ACHN (cell line): Measurements from ENCODE around the gene TMEM165.

Source experiments
- DNase-seq: peaks from one replicate; pipeline ENCODE4 v3.0.0-alpha.2; 2015
- in situ Hi-C: cut with HindIII; loops from 2 replicates; pipeline ENCODE4 v1.10.0; 2017; ENCODE audit warnings: low sequenced_read_pairs, low pct_ligation_motif_present, low pct_unique_long_range_greater_than_20kb

TMEM165 gene

DNA sequence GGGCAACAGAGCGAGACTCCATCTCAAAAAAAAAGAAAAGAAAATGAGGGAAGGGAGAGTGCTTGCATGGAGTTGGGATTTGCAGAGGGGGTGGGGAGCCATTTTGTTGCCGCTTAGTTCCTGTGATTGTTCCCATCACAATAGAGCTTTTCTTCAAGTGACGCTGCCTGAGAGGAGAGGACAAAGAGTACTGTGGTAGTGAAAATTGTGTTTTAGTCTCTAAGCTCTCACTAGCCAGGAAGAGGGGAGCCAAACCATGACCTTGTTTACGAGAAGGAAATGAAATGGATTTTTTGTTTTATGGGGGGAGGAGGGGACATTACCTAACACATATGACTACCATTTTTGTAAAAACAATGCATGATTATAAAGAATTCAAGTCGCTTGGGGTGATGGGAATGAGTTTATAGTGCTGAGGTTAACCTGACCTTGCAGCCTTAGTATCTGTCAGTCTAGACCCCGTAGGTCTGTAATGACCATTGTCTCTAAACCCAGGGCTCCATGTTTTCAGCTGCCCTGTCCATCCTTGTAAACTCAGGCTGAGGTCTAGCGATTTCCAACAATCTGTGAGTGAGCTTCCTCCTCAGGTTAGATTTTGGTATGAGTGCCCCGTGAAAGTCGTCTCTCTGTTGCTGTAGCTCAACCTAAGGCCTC is 30.9 kb upstream of the TMEM165 start:
- no peak for DNase-seq
- in situ Hi-C loops: no loop called here

DNA sequence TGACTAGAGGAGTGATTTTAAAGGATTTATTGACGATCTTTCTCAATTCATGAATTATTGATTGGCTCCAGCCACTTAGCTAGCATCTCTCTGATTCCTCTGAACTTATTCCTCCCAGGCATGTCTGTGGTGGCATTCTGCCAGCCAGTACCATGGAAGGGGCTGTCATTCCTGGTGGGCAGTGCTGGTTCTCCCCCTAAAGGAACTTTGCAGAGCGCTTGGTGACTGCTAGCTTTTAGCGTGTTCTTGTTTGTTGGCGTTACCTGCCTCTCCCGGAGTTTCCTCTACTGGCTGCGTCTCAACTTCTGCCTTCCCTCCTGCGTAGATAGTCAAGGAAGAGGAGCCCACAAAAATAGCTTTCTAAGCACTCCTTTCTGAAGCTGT is 30.4 kb upstream of the TMEM165 start:
- in situ Hi-C loops: no loop called here
- no peak for DNase-seq

DNA sequence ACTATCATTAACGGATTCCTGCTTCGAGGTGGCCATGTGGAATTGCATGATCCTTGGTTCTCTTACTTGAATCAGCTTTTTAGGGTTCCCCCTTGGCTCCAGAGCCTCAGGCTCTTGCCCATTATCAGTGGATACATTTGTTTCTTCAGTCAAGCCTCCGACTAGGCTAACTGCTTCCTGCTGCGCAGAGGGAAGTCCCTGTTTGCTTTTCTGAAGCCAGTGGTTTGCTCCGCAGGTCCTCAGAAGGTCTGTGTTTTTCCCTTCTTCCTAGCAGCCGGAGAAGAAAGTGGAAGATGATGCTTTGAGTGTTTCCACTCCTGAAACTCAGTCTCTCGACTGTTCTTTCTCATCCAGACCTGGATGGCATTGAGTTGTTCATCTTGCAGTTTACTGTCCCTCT is 29.1 kb upstream of the TMEM165 start:
- in situ Hi-C loops: no loop called here
- DNase-seq: no peak

DNA sequence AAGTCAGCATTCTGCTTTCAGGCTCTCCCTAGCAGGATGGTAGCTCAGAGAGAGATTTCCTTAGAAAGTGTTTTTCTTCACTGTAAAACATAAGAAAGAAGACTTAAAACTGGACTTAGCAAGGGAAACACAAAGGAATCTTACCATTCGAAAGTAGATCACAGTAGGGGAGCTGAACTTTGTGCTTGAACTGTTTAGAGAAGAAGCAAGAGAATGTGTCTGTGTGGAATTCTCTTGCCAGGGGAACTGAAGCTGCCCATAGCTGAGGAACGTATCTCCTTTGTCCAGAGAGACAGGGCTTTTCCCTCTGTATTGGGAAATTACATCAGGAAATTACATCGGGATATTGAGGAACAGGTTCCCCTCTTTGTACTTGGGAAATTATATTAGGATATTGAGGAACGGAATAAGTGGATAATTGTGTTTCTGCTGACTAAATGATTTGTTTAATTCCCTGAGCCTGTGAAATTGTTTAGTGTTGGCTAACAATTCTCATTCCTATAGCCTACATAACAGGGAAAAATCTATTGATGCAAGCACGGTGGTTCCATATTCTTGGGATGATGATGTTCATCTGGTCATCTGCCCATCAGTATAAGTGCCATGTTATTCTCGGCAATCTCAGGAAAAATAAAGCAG is 28.6 kb upstream of the TMEM165 start:
- in situ Hi-C loops: no loop called here
- DNase-seq: no peak

DNA sequence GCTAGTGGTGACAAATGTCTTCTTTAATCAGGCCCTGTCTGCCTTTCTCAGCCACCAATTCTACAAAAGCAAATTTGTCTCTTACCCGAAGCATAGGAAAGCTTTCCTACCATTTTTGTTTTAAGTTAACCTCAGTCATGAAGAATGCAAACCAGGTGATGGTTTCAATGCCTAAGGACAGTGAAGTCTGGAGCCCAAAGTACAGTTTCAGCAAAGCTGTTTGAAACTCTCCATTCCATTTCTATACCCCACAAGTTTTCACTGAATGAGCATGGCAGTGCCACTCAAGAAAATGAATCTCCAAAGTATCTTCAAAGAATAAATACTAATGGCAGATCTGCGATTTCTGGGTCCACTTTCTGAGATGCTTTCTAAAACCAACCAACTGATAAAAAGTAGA is 25.8 kb upstream of the TMEM165 start:
- no peak for DNase-seq
- in situ Hi-C loops: no loop called here

DNA sequence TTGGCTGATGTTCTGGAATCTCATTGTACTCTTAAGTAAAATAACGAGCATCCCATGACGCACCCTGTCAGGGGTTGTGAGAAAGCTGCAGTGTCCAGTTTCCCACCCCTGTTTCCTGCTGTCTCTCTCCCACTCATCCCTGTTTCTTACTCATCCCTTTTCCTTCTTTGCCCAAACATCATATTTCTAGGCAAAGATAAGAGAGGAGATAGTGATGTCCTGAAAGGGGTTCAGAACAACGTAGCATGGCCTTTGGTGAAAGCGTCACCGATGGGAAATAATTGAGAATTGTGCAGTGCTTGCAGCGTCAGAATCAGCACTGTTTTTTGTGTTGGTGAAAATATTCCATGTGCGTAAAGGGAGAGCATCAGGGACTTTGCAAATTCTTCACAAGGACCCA is 23.5 kb upstream of the TMEM165 start:
- DNase-seq: no peak
- in situ Hi-C loops: no loop called here

DNA sequence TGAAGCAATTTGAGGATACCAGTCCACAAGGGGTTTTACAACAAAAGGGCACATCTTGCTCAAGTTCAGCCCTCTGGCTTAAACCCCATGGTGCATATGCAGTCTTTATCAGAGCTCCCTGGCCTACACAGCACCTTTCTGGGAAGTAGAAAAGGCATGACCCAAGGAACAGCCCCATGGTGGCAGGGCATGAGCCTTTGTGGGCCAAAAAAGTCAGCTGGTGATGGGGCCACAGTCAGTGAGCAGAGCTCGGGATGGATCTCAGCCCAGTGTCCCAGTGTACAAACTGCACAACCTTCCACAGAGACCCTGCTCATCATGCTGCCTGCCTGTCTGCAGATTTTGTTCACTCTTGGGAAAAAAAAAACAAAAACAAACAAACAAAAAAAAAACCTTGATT is 22.3 kb upstream of the TMEM165 start:
- in situ Hi-C loops: no loop called here

GRCh38 chr4:55376698-55377097 is 19.1 kb upstream of the TMEM165 start:
- in situ Hi-C loops: no loop called here
- DNase-seq: no peak

More for the DNA sequence above, 22.3 kb upstream of the TMEM165 start:
- no peak for DNase-seq

- DNase-seq: no peak
- in situ Hi-C loops: no loop called here
Measured at GRCh38 chr4:55378617-55379467, 16.9 kb upstream of the TMEM165 start.

GRCh38 chr4:55380576-55380975 is 15.2 kb upstream of the TMEM165 start:
- in situ Hi-C loops: no loop called here
- DNase-seq: no peak

DNA sequence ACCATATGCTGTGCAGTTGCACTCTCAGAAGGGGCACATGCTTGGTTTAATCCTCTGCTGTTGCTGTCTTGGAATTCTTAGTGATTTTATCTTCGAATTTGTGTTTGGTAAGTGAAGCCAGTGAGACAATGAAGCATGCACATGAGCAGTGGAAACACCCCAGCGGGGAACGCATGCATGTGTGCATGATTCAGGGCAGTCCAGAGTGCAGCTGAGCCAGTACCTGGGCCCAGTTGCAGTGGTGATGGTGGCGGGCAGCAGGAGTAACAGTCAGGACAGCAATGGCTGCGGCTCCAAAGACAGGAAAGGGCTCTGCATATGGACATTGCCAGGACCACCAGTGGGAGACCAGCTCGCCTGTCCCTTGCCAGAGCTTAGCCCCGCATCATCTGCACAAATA is 14.3 kb upstream of the TMEM165 start:
- in situ Hi-C loops: no loop called here
- DNase-seq: no peak

GRCh38 chr4:55382488-55383003 is 13.2 kb upstream of the TMEM165 start:
- no peak for DNase-seq
- in situ Hi-C loops: no loop called here

- in situ Hi-C loops: no loop called here
- DNase-seq: no peak
Measured at GRCh38 chr4:55385201-55385649, 10.5 kb upstream of the TMEM165 start.

DNA sequence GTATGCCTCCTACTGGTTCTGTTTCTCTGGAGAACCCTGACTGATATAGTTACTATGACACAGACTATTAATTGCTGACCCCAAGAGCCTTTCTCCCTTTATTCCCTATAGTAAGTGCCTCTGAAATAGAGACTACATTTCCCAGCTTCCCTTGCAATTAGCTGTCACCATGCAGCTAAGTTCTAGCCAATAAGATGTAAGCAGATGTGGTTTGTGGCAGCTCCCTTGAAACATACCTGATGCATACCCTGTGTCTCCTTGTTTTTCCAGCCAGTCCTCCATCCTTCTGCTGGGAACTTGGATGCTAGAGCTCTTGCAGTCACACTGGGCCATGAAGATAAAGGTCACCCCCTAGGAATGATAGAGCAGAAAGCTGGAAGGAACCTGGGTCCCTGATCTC is 9.7 kb upstream of the TMEM165 start:
- in situ Hi-C loops: no loop called here
- peak; percentile 25 for DNase-seq

DNA sequence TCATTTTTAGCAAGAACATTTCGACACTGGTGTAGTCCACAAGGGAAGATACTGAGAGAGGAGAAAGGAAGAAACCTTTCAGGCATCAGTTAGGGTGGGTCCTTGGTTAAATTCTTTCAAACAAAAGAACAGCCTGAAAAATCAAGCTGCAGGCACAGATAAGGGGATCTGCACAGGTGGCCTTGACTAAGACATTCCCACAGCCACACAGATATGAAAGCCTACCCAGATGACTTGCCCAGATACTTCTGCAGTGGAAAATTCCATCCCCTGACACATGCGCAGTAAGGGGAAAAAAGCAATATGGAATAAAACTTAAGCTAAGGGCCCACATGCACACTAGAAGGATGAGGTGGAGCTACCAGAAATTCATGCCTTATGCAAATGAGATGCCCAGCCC is 8.9 kb upstream of the TMEM165 start:
- in situ Hi-C loops: no loop called here
- DNase-seq: no peak

DNA sequence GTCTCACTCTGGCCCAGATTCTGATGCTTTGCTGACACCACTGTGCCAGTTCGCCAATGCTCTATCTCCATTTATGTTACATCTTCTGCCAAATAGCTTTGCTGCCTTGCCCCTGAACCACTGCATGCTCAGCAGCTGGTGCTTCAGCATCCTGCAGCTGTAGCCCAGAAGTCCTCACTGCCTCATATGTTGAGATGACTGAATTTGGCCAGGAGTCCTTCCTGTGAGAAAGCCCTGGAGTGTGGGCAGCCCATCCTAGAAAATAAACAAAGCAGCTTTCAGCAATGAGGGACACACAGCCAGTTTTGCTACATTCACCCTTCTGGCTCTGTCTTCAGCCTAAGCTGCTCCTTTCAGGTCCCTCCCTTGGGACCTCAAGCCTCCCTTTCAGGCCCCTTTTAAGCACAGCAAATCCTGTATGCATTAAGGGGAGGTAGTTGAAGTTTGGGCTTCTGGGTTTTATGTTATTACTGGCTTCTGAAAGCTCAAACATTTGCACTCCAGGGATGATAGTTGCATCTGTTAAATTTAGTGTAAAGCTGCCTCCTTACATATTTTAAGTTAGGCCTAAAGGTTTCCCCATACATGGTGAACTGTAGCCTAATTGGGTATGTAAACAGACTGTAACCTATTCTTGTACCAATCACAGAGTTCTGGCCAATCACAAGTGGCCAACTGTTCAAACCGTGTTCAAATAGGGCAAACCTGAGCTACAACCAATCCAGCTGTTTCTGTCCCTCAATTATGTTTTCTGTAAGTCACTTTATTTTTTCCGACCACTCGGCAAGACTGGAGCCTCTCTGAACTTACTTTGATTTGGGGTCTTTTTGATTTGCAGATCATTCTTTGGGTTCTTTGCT is 2.1 kb upstream of the TMEM165 start:
- DNase-seq: no peak
- in situ Hi-C loops: no loop called here

DNA sequence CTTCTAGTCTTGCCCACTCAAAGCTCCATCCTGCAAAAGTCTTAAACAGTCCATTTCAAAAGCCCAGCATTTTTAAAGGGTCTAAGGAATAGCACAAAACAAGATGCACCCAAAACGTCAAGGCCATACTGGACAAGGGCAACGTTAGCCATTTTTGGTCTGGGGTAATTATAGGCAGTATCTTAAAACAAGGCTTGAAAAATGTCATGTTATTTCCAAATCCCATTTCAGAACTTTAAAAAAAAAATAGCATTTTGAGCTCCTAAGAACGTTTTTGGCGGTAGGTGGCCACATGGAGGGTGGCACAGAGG is 584 bp upstream of the TMEM165 start:
- in situ Hi-C loops: no loop called here
- no peak for DNase-seq

DNA sequence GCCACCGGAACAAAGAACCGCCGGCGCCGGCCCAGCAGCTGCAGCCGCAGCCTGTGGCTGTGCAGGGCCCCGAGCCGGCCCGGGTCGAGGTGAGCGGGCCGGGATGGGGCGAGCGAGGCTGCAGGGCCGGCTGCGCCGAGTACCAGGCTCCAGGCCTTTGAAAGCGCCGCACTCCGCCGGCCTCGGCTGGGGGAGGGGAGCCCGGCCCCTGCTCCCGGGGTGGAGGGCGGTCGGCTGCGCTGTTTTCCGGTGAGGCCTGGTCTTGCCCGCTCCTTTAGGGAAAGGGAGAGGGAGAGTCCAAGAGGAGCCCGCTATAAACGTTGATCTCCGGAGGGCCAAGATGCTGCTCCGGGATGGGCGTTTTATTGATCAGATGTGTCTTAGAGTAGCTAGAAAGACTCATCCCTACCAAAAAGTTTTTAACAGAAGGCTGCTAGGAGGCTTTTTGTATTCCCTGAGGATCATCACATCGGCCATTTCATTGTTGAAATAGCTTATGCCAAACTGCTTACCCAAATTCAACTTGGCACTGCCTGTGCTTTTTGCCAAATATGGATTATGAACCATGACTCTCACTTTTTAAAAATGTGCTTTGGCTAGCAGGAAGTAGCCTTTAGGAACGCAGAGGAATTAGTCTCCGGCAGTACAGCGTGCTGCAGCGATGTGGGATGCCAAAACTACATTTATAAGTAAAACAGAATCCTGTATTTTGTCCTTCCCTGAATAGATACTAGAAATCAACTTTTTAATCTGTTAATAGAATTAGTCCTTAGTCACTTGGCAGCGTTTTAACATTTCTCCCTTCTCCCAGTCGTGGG is 760 bp downstream of the TMEM165 start:
- in situ Hi-C loops: no loop called here
- DNase-seq: peak; percentile 30
